ENCODE measurements around the gene VSX2. TPM values are rescaled to one million over a fixed set of nuclear protein-coding genes. Genes with fewer than 3 reads are reported as not detected.

Gene VSX2
- total and polyA plus RNA-seq, 2 of the 13 experiments (the other 11 are each of a cell fraction or from before 2014, with no cell fraction given), result 0.05 TPM; not detected in 1

DNA sequence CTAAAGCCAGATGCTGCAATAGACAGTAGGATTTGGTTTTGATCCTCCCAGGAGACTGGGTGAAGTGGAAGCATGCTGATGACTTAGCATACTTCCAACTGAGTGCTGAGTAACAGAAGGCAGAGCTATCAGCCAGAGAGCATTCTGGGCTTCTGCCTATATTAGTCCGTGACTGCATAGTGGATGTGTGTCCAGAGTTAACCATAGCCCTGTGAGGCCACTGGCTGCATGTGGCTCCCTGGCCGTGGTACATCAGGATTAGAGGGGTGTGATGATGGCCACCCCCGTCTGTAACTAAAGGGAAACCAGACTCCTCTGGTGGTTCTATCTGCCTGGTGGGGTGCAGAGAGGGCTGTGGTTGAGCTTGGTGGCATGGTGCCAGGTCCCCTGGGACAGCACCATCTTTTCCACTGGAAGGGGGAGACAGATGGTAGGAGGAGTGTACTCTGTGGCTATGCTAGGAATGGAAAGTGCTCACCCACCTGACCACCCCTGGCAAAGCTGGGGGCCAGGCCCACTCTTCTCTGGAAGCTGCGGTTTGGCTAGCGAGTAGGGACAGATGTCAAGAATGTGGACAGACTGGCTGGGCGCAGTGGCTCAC, 36.1 kb downstream of the VSX2 start:
- intact Hi-C loops (cut with micrococcal nuclease; ENCODE audit: unreplicated experiment) (no loop called here), in situ Hi-C loops (cut with HindIII; ENCODE audit: extremely low pct_ligation_motif_present, low pct_unique_long_range_greater_than_20kb) (no loop called here)
- WGBS (ENCODE audit: low lambda C conversion rate), result 22% methylated on average over 6 of the region's 6 CpGs
- FAIRE-seq (no peak), ATAC-seq (peak; percentile 56), DNase-seq (ENCODE audit: low spot score) (no peak)
- Histone ChIP-seq H3K4me2 (ENCODE audit: low read depth, low read length) (no peak overlapping the region; the same call in 1 of the 2 replicates), H3K9me3 (ENCODE audit: low read length) (no peaks in the 10 kb centered on the region), H2AFZ (ENCODE audit: low read length) (no peak overlapping the region), H3K4me1 (ENCODE audit: insufficient read depth, low read length) (peaks cover 5% of the 10 kb centered on the region), H3K4me3 (replicated peaks in 1 of 3; ENCODE audit: insufficient read depth in 1 of 3, low read depth in 2 of 3, low read length in 3 of 3) (no peak overlapping the region), H3K79me2 (ENCODE audit: insufficient read depth, low read length) (no peaks in the 10 kb centered on the region), H3K9ac (ENCODE audit: insufficient read depth, low read depth, low read length) (no peak overlapping the region), H3K27me3 (ENCODE audit: control insufficient read depth in 1 of 2, insufficient read depth in 2 of 2, low read length in 2 of 2) (0 out of 5 replicates have a peak, but pooled peaks cover 0 to 4% of the 10 kb centered on the region in 2 experiments), H3K36me3 (replicated peaks in 1 of 2; ENCODE audit: control insufficient read depth in 1 of 2, insufficient read depth in 2 of 2, low read length in 2 of 2) (no peaks in the 10 kb centered on the region), H3K27ac (ENCODE audit: extremely low read length, insufficient read depth, low read length) (no peak overlapping the region), H4K20me1 (ENCODE audit: insufficient read depth, low read length) (no peaks in the 10 kb centered on the region)
- POLR2A ChIA-PET, result no interaction called here
- CTCF ChIA-PET (ENCODE audit: low intra/inter-chr PET ratio, low total read pairs), result no interaction called here
- no peak for TF ChIP-seq ZNF788 (CRISPR knock-in tag; IDR thresholded peaks at IDR 0.05; ENCODE audit: borderline replicate concordance)
- TF ChIP-seq REPIN1 (CRISPR knock-in tag; IDR thresholded peaks at IDR 0.05; ENCODE audit: borderline replicate concordance, low read depth), result no peak
- TF ChIP-seq, protein P1, sequence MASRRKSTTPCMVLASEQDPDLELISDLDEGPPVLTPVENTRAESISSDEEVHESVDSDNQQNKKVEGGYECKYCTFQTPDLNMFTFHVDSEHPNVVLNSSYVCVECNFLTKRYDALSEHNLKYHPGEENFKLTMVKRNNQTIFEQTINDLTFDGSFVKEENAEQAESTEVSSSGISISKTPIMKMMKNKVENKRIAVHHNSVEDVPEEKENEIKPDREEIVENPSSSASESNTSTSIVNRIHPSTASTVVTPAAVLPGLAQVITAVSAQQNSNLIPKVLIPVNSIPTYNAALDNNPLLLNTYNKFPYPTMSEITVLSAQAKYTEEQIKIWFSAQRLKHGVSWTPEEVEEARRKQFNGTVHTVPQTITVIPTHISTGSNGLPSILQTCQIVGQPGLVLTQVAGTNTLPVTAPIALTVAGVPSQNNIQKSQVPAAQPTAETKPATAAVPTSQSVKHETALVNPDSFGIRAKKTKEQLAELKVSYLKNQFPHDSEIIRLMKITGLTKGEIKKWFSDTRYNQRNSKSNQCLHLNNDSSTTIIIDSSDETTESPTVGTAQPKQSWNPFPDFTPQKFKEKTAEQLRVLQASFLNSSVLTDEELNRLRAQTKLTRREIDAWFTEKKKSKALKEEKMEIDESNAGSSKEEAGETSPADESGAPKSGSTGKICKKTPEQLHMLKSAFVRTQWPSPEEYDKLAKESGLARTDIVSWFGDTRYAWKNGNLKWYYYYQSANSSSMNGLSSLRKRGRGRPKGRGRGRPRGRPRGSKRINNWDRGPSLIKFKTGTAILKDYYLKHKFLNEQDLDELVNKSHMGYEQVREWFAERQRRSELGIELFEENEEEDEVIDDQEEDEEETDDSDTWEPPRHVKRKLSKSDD (CRISPR knock-in tag; IDR thresholded peaks at IDR 0.05; ENCODE audit: low read depth), result no peak
- TF ChIP-seq, protein P2, sequence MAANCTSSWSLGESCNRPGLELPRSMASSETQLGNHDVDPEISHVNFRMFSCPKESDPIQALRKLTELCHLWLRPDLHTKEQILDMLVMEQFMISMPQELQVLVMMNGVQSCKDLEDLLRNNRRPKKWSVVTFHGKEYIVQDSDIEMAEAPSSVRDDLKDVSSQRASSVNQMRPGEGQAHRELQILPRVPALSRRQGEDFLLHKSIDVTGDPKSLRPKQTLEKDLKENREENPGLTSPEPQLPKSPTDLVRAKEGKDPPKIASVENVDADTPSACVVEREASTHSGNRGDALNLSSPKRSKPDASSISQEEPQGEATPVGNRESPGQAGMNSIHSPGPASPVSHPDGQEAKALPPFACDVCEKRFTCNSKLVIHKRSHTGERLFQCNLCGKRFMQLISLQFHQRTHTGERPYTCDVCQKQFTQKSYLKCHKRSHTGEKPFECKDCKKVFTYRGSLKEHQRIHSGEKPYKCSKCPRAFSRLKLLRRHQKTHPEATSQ (CRISPR knock-in tag; IDR thresholded peaks at IDR 0.05; ENCODE audit: borderline replicate concordance), result no peak
- no peak for TF ChIP-seq TSC22D2 (CRISPR knock-in tag; IDR thresholded peaks at IDR 0.05; ENCODE audit: borderline replicate concordance)
- TF ChIP-seq TCF7 (IDR thresholded peaks at IDR 0.05; ENCODE audit: low read depth), result no peak
- no TSS peak for BruUV-seq (replicated peaks)

Data from HepG2 (cell line).